Right ventricle myocardium inferior (tissue), 1 donor: Measurements from ENCODE around the gene N4BP2L2. TPM values are rescaled to one million over a fixed set of nuclear protein-coding genes. Genes with fewer than 3 reads are reported as not detected.
A peak's percentile ranks its signal among the peaks of the same experiment; 100 is the strongest.

Experiments used
- ATAC-seq: fragments of 200-7000 bp; cut with Tn5 transposase; one replicate; pipeline ENCODE4 v1.9.1; 2020; ENCODE audit warnings: mild to moderate bottlenecking, moderate library complexity
- DNase-seq: peaks from one replicate; pipeline ENCODE4 v3.0.0; 2021; ENCODE audit errors: missing footprints
- intact Hi-C: fragments of 100-400 bp; cut with DNase I; formaldehyde crosslinking; loops from one replicate; pipeline ENCODE4 v1.11.0; 2022
- total RNA-seq: library from RNA; stranded (reverse); fragmentation: NEBNext Ultra II Directional; extraction: Animal tissue kit (Norgen Biotek cat#: 25700); gene quantifications from one replicate; pipeline ENCODE4 v1.2.1, GENCODE V29; 2021
- donor health status: DM: no; HTN: yes; CAD: no; lungs with severe emphysema.

N4BP2L2 gene
- total RNA-seq, 1 donor from 2014 or later = 115 TPM

DNA sequence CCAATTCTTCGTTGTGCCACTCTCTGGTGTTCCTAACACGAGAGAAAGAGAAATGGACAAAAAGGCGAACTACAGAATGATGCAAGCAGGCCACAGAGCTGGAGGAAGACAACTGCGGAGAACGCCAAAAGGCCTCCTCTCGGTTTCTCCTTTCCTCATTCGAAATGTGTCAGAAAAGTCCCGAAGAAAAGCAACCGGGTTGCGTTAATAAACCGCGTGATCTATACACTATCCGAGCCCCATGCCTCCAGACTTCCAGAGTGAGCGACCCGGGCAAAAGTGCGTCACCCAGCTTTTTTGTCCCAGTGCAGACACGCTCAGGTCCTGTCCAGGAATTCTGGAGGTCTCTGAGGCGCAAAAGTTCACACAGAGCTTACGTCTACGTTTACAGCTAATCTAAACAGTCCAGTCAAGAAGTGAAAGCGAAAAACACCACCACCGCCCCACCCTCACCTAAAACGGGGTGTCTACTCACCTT is 413 bp downstream of the N4BP2L2 start:
- intact Hi-C loops = loop anchor here (5.0 kb wide), 4 partner anchors 49 to 221 kb away; partner anchors contain the start of genes BRCA2, N4BP2L1, PDS5B and ZAR1L
- peak; percentile 50 for ATAC-seq
- DNase-seq = no peak

DNA sequence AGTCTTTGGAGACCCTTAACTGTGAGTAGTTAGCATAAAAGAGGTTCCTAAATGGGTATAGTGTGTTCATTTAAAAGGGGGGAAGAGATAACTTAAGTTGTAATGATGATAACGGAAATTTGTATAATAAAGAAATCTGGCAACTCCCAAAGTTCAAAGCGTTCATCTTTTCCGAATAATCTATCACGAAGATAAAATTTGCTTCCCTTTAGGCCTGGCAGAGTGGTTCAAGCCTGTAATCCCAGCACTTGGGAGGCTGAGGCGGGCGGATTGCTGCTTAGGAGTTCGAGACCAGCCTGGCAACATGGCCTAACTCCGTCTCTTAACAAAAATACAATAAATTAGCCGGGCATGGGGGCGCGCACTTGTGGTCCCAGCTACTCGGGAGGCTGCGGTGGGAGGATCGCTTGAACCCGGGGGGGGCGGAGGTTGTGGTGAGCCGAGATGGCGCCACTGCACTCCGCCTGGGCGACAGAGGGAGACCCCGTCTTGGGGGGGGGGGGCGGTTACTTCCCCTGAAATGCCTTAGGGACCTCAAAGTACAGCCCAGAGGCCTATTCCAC is 934 bp downstream of the N4BP2L2 start:
- ATAC-seq = peak; percentile 7
- intact Hi-C loops = loop anchor here (5.0 kb wide), 4 partner anchors 50 to 220 kb away; partner anchors contain the start of genes BRCA2, N4BP2L1, PDS5B and ZAR1L
- no peak for DNase-seq

DNA sequence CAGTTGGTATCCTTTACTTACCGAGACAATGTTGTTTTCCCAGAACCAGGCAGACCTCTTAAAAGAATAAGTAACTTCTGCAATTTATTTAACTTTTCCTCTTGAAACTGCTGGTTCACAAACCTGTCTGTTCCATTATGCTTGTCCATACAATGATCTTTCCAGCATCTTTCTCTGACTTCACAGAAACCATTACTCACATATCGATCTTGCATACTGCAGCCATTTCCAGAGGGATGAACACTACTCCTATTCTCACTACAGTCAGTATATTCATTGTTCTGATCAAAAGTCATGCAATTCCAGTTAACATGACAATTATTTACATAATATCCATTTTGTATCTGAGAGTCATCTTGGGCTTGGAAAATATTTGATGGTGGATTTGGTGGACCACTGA is 2.8 kb downstream of the N4BP2L2 start:
- DNase-seq (no peak), ATAC-seq (no peak)
- intact Hi-C loops = loop anchor here (5.0 kb wide), 4 partner anchors 52 to 218 kb away; partner anchors contain the start of genes BRCA2, N4BP2L1, PDS5B and ZAR1L

DNA sequence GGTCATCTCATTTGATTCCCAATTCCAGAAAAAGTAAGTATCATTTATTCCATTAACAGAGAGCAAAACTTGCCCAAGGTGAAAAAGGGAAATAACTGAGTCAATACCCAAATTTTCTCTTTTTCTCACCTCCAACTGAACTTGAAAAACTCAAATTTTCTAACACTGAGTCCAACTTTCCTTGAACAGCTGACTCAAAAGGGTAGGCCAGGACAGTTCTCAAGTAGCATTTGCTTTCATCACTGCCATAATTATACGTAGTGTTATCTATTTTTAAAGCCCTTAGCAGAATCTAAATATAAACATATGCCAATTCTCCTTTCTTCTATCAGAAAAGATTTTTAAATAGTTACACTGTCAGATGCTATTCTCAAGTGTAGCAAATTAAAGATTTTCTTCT is 3.5 kb downstream of the N4BP2L2 start:
- no peak for DNase-seq
- intact Hi-C loops = loop anchor here (5.0 kb wide), 4 partner anchors 52 to 218 kb away; partner anchors contain the start of genes BRCA2, N4BP2L1, PDS5B and ZAR1L
- no peak for ATAC-seq

DNA sequence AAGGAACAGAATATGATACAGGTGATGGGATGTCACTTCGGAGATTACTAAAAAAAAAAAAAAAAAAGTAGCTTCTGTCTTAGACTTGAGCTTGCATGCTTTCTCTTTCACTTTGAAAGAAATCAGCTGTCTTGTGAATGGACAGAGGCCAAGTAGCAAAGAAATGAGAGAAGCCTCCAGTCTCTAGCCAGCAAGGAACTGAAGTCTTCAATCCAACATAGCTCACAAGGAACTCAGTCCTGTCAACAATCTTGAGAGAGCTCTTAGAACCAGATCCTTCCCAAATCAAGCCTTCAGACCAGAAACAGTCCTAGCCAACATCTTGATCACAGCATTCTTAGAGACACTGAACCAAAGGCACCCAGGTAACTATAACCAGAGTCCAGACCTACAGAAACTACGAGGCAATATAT is 7.7 kb downstream of the N4BP2L2 start:
- ATAC-seq (peak; percentile 69), DNase-seq (no peak)
- intact Hi-C loops = no loop called here

DNA sequence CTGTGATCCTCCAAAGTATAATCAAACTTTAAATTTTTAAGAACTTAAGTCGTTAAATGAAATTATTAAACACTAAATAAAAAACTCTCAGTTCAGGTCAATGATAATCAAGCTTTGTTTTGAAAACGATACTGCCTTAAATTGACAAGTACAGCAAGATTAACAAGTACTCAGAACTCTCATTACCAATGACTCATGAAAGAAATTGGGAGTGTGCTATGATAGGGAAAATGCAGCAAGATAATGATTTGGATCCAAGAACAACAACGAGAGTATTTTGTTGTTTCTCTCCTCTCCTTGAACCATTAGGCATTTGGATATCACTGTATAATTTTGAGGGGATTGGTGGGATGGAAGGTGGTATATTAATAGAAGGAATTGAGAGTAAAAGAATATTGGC is 10.2 kb downstream of the N4BP2L2 start:
- DNase-seq (no peak), ATAC-seq (no peak)
- intact Hi-C loops = no loop called here

DNA sequence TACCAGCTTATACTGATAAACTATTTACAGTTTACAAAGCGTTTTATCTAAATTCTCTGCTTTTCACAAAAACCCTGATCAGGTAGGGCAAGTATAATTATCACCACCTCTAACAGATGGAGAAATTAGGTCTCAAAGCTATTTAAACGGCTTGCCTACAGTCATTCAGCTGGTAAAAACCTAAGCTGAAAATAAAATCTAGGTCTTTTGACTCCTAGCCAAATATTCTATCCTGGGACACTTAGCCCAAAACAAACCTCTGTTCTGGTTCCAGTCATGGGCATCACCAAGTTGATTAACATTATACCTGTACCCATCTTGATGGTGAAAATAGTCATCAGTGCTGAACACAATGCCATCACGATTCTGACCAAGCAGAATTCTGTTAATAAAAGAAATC is 11.4 kb downstream of the N4BP2L2 start:
- DNase-seq (no peak), ATAC-seq (no peak)
- intact Hi-C loops = no loop called here

DNA sequence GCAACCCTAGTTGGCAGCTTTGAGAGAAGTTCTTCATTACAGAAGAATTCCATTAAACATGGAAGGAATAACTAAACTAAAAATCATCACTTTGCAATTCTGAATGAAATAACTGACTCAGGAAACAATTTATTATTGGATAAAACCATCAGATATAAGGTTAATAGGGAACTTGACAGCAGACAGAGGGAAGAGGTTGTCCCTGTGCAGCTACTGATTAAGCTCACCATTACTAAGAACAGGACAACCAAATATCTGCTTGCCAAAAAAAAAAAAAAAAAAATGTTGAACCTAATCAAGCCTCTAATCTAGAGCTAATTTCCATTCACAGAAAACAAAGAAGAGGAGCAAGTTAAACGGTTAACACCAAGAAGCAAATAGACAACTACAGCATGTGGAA is 12.8 kb downstream of the N4BP2L2 start:
- intact Hi-C loops = no loop called here
- ATAC-seq (no peak), DNase-seq (no peak)

DNA sequence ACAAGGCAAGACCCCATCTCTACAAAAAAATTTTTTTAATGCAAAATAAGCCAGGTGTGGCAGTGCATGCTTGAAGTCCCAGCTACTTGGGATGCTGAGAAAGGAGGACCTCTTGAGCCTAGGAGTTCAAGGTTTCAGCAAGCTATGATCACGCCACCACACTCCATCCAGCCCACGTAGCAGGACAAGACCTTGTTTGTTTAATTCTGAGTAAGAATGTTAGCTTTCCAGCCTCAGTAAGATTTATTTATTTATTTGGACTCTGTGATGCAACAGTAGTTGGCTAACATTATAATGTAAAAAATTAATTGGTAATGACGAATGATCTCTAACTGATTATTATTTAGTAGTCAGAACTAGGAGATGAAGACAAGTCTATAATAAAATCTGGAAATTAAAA is 23.3 kb downstream of the N4BP2L2 start:
- ATAC-seq (no peak), DNase-seq (no peak)
- intact Hi-C loops = no loop called here

DNA sequence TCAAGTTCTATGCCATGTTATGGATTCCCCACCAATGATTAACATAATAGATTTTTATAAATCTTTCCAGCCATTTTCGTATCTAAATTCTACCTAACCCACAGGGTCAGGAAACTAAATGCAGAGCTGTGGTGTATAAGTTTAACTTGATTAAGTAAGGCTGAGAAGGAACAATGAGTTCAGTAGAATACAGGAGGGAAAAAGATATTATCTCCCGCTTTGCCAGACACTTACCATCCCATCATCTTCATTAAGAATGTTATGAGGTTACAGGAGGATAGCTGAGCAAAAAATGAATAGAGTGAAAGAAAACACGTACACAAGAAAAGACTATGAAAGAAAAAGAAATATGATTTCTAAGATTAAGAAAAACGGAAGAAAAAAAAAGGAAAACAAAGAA is 27.1 kb downstream of the N4BP2L2 start:
- DNase-seq (no peak), ATAC-seq (no peak)
- intact Hi-C loops = no loop called here

DNA sequence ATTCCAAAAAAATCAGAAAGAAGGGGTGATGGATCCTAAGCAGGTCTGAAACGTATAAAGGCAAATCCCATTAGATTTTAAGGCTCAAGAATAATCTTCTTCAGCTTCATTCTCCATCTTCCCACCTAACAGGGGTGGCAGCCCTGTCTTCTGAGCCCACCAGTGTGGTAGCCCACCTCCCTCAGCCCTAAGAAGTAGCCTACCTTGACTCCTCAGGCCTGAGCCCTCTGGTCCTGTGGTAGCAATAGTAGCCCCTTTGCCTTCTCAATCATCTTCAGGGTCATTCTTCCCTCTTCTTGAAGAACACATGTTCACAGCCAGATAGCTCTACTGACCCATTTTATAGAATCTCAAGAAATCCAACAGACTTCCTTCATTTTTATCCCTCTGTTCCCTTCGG is 33.7 kb downstream of the N4BP2L2 start:
- intact Hi-C loops = no loop called here
- ATAC-seq (no peak), DNase-seq (no peak)

DNA sequence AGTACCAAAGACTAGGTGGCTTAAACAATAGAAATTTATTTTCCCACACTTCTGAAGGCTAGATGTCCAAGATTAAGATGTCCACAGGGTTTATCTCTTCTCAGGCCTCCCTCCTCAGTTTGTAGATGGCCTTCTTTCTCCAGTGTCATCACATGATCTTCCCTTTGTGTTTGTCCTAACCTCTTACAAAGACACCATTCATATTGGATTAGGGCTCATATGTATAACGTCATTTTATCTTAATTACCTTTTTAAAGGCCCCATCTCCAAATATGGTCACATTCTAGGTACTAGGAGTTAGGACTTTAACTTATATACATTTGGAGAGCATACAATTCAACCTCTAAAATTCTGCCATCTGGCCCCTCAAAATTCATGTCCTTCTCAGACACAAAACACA is 34.3 kb downstream of the N4BP2L2 start:
- ATAC-seq (peak; percentile 15), DNase-seq (no peak)
- intact Hi-C loops = no loop called here

DNA sequence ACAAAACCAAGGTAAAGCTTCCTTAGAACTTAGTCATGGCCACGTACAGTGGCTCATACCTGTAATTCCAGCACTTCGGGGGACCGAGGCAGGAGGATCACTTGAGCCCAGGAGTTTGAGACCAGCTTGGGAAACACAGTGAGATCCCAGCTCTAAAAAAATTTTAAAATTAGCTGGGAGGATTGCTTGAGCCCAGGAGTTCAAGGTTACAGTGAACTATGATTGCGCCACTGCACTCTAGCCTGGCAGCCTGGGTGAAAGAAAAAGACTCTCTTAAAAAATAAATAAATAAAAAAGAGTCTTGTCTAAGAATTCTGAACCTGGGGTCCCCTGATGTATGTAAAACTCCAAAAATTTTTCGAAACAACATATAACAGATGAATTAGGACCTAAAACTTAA is 34.9 kb downstream of the N4BP2L2 start:
- ATAC-seq (peak; percentile 37), DNase-seq (no peak)
- intact Hi-C loops = no loop called here

DNA sequence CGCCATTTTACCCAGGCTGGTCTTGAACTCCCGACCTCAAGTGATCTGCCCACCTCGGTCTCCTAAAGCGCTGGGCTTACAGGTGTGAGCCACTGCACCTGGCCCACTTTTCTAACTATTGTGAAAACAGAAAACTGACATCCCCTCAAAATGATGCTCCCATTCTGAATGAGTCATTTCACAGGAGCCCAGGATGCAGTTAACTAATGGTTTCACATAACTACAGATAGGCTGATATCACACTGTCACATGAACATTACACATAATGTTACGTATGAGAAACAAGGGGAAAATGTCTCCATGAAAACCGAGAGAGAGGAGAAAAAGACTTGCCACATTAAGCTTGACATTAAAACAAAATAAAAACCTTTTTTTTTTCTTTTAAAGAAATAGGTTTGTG is 37.5 kb downstream of the N4BP2L2 start:
- intact Hi-C loops = no loop called here
- ATAC-seq (no peak), DNase-seq (no peak)

DNA sequence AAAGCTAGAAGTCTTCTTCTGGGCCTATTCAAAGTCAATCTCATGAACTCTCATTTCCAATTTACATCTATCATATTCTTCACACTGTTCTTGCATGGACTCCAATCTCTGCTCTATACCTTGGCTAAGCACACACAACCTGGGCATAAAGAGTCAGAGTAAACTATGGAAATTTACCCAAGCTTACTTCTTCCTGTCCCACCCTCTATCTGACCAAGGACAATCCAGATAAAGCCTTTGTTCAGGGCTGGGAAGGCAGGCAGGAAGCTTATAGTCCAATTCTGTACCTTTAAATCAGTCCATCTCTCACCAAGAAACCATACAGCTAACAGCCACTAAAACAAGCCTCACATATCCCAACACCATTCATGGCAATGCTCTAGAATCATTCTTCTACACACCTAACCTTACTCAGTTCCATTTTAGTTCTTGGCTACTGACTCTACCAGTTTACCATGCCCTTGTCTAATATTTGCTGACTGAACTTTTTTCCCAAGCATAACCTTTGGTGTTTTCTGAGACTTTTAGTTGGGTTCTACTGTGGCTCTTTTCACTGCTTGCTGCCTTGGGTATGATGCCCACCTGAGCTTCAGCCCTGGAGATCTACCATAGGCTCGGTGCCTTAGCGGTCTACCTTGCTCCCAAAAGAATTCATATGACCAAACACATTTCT is 38.9 kb downstream of the N4BP2L2 start:
- ATAC-seq (no peak), DNase-seq (no peak)
- intact Hi-C loops = no loop called here

DNA sequence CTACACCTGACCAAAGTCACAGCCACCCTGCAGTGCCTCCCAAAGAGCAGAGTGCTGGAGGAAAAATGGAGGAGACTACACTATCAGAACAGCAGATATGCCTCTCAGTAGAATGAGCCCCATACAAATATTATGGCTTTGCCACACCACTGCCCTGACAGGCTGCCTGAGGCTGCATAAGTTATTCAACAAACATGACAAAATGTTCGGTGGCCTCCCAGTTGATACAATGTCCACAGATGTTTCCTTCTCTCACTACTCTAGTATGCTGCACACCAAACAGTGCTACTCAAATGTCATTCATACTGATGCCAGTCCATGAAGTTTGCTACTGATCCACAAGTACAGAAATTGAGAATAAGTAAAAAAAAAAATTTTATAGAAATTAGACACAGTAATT is 41.0 kb downstream of the N4BP2L2 start:
- DNase-seq = no peak
- intact Hi-C loops = no loop called here
- no peak for ATAC-seq

DNA sequence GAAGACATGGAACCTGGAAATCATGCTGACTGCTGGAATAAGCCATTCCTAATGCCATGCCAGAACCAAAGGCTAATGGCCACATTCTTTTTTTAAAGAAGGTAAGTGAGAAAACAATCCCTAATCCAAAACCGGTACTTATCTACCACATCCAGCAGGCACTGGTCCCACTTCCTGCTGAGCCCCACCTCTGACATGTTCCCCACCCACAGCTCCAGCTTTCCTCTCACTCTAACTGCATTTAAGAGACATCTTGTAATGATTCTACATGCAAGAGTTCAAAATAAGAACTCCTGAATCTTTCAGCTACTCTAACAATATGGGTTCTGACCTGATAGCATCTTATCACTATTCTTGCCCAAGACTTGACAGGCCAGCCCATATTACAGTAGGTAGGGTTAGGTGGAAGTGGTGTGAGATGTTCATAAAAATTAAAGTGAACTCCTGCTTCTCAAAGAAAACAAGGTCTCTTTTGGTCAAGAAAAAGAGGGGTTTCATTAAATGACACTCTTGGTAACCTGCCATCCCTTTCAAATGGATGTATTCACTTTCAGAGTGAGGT is 41.9 kb downstream of the N4BP2L2 start:
- intact Hi-C loops = no loop called here
- ATAC-seq (no peak), DNase-seq (no peak)

DNA sequence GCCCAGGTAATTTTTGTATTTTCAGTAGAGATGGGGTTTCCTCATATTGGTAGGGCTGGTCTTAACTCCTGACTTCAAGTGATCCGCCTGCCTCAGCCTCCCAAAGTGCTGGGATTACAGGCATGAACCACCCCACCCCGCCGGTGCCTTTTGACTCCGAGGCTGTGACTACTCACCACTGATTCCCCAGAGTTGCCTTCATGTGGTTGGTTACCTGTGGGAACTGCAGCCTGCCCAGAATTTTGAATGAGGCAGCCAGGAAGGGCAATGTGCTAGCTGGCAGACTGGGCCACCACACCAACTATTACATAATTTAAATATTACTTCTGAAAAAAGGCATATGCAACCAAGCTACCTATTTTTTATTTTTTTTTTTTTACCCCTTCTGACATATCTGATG is 42.8 kb downstream of the N4BP2L2 start:
- no peak for DNase-seq
- no peak for ATAC-seq
- intact Hi-C loops = no loop called here

DNA sequence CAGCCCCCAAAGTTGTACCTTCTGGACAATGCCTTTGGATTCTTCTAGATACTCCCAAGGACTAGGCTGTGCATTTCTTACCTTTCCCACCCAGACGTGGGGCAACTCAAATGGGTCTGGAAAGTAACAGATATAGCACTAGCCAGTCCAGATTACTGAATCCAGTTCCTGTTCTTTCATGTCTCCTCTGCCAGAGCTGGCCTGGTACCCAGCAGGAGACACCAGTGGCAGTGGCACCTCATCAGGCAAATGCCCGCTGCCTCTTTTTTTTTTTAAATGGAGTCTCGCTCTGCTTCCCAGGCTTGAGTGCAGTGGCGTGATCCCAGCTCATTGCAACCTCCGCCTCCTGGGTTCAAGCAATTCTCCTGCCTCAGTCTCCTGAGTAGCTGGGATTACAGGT is 43.2 kb downstream of the N4BP2L2 start:
- intact Hi-C loops = no loop called here
- peak; percentile 6 for ATAC-seq
- DNase-seq = no peak

DNA sequence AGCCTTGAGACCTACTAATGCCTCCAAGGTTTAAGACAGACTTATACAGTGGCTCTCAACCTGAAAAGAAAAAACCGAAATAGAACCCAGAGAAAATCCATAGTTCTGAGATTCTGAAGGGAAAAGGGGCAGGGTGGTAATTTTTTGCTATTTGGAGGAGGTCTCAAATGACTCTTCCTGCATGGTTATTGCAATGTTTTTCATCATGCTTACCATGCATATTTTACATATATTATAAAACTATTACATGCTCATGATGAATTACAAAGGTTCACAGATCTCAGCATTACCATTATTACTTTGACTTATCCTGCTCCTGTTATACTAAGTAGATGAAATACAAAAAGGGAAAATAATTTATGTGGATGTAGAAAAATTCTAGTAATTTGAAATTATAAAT is 47.6 kb downstream of the N4BP2L2 start:
- no peak for DNase-seq
- no peak for ATAC-seq
- intact Hi-C loops = no loop called here
